Upper lobe of left lung (tissue), 6 donors: ENCODE measurements around the gene PRDM7. TPM values are rescaled to one million over a fixed set of nuclear protein-coding genes. Genes with fewer than 3 reads are reported as not detected.

Experiments used
- ATAC-seq, 2 donors: fragments of 200-7000 bp; cut with Tn5 transposase; one replicate each; pipeline ENCODE4 v1.9.1; 2022; ENCODE audit warnings: mild to moderate bottlenecking in 2 of 2, moderate library complexity in 2 of 2; ENCODE audit not compliant: low FRiP score in 2 of 2
- DNase-seq, 2 donors: peaks; one replicate each; pipeline ENCODE4 v3.0.0-alpha.2; 2019 to 2020
- H3K27ac ChIP-seq, 4 donors: fragments of 200-600 bp; sonication (generic); one replicate each; pipeline ENCODE4 v1.5.1; 2016 to 2019
- H3K27me3 ChIP-seq, 4 donors: fragments of 200-600 bp; sonication (generic); one replicate each; pipeline ENCODE4 v1.5.1; 2017 to 2019
- H3K36me3 ChIP-seq, 4 donors: fragments of 200-600 bp; sonication (generic); one replicate each; pipeline ENCODE4 v1.5.1; 2016 to 2019
- H3K4me1 ChIP-seq, 4 donors: fragments of 200-600 bp; sonication (generic); one replicate each; pipeline ENCODE4 v1.5.1; 2018 to 2019
- H3K4me3 ChIP-seq, 4 donors: fragments of 200-600 bp; sonication (generic); one replicate each; pipeline ENCODE4 v1.5.1; 2017 to 2019; ENCODE audit warnings: mild to moderate bottlenecking in 2 of 4, moderate library complexity in 1 of 4
- H3K9me3 ChIP-seq, 4 donors: fragments of 200-600 bp; sonication (generic); one replicate each; pipeline ENCODE4 v1.5.1; 2018 to 2019
- EP300 ChIP-seq, 4 donors: sonication (generic); formaldehyde crosslinking; IDR thresholded peaks; one replicate each; pipeline ENCODE4 v1.5.1; 2017; ENCODE audit warnings: antibody characterized with exemption in 4 of 4, control low read depth in 2 of 4
- POLR2A ChIP-seq, 4 donors: fragments of 450-650 bp; IDR thresholded peaks; one replicate each; pipeline ENCODE4 v1.5.1; 2016 to 2017; ENCODE audit warnings: antibody characterized with exemption in 4 of 4, mild to moderate bottlenecking in 2 of 4
- POLR2AphosphoS5 ChIP-seq, 2 donors: sonication (generic); formaldehyde crosslinking; IDR thresholded peaks; one replicate each; pipeline ENCODE4 v1.5.1; 2017; ENCODE audit warnings: antibody characterized with exemption in 2 of 2
- WGBS, 2 donors: methylation state at CpG; one replicate each; pipeline ENCODE4 v1.1.5; 2017 to 2018; 5-methylcytosine and 5-hydroxymethylcytosine counted together
- total RNA-seq, 6 donors: library from RNA; depleted of rRNA in 4 of 6; stranded (reverse); fragments of >200 nt in 4 of 6; gene quantifications; one replicate each; pipeline versions ENCODE4 v1.1.0 to v1.2.1, GENCODE V29; 2016 to 2021
- TF ChIP-seq, protein P1 (sequence below), 6 experiments: fragments of 450-650 bp in 4 of 6; fragments of 200-600 bp in 2 of 6; sonication (generic) in 2 of 6; IDR thresholded peaks; one replicate each; pipeline ENCODE4 v1.5.1; 2016 to 2019; ENCODE audit warnings: antibody characterized with exemption in 6 of 6
- donor health status: DM: no; HTN: no; CAD: no; lungs with moderate emphysema.
- donor health status: DM: no; HTN: yes; CAD: no; lungs with severe emphysema.

Gene PRDM7
- total RNA-seq, 6 donors from 2014 or later, result not detected

GRCh38 chr16:90007015-90007414 is 70.1 kb downstream of the PRDM7 start:
- no peaks in the 10 kb centered on the region for H3K27me3 ChIP-seq
- H3K27ac ChIP-seq, result no peak overlapping the region
- DNase-seq (peak in 1 of 2 donors; percentile 58), ATAC-seq (no peak)
- 92% methylated on average over 2 to 7 of the region's 7 CpGs for WGBS, 2 donors
- no peaks in the 10 kb centered on the region for H3K36me3 ChIP-seq
- TF ChIP-seq POLR2AphosphoS5 (IDR thresholded peaks at IDR 0.05), result no peak
- TF ChIP-seq, protein P1, sequence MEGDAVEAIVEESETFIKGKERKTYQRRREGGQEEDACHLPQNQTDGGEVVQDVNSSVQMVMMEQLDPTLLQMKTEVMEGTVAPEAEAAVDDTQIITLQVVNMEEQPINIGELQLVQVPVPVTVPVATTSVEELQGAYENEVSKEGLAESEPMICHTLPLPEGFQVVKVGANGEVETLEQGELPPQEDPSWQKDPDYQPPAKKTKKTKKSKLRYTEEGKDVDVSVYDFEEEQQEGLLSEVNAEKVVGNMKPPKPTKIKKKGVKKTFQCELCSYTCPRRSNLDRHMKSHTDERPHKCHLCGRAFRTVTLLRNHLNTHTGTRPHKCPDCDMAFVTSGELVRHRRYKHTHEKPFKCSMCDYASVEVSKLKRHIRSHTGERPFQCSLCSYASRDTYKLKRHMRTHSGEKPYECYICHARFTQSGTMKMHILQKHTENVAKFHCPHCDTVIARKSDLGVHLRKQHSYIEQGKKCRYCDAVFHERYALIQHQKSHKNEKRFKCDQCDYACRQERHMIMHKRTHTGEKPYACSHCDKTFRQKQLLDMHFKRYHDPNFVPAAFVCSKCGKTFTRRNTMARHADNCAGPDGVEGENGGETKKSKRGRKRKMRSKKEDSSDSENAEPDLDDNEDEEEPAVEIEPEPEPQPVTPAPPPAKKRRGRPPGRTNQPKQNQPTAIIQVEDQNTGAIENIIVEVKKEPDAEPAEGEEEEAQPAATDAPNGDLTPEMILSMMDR (IDR thresholded peaks at IDR 0.05), result no peak
- no peak for TF ChIP-seq EP300 (IDR thresholded peaks at IDR 0.05)
- TF ChIP-seq POLR2A (IDR thresholded peaks at IDR 0.05), result no peak
- H3K4me3 ChIP-seq, result no peak overlapping the region
- no peaks in the 10 kb centered on the region for H3K9me3 ChIP-seq
- H3K4me1 ChIP-seq, result peaks cover 0 to 4% (median 0%) of the 10 kb centered on the region in 4 donors

Other genes starting within 250 kb of the PRDM7 start
- gene SPIRE2, start 248.9 kb downstream of the PRDM7 start, total RNA-seq, result 10 to 100 TPM in 4 of 6 donors, 1 to 10 TPM in 2; 6.1 to 52.4 (median 14.7) TPM
- 1,000 to 10,000 TPM in 1 of 6 donors, 100 to 1,000 TPM in 5; 132 to 1,060 (median 211) TPM for gene TCF25, start 203.7 kb downstream of the PRDM7 start, total RNA-seq
- 10 to 100 TPM in 2 of 6 donors, 1 to 10 TPM in 4; 4.9 to 44.0 (median 7.0) TPM for gene MC1R, start 158.5 kb downstream of the PRDM7 start, total RNA-seq
- 1 to 10 TPM in 3 of 6 donors, under 1 TPM in 2, not detected in 1; 0.33 to 9.2 (median 2.1) TPM for gene TUBB3, start 154.0 kb downstream of the PRDM7 start, total RNA-seq
- gene DEF8, start 128.6 kb downstream of the PRDM7 start, total RNA-seq, result 100 to 1,000 TPM in 2 of 6 donors, 10 to 100 TPM in 4; 45.7 to 671 (median 80.5) TPM
- 10 to 100 TPM in 3 of 6 donors, 1 to 10 TPM in 3; 4.6 to 23.2 (median 11.1) TPM for gene DBNDD1, start 57.9 kb downstream of the PRDM7 start, total RNA-seq